DOHH2 (cell line): ENCODE measurements around the gene ORC4.

Experiments used
- H3F3A ChIP-seq: fragments of 200-600 bp; sonication (generic), shearing (Covaris generic); 2 replicates; pipeline ENCODE4 v1.6.0; 2016; ENCODE audit warnings: antibody characterized with exemption, mild to moderate bottlenecking; ENCODE audit not compliant: control insufficient read depth, insufficient read depth
- H3K27ac ChIP-seq: fragments of 200-600 bp; sonication (generic); 2 replicates; pipeline ENCODE4 v1.5.1; 2014; ENCODE audit warnings: low read depth, mild to moderate bottlenecking, low read length, moderate library complexity
- H3K27me3 ChIP-seq: fragments of 200-600 bp; sonication (generic); 2 replicates; pipeline ENCODE4 v1.6.1; 2014; ENCODE audit warnings: mild to moderate bottlenecking, low read length, mixed read lengths; ENCODE audit not compliant: control insufficient read depth
- H3K36me3 ChIP-seq: fragments of 200-600 bp; sonication (generic); 2 replicates; pipeline ENCODE4 v1.6.1; 2014; ENCODE audit warnings: mild to moderate bottlenecking, low read length, moderate library complexity, mixed read lengths; ENCODE audit not compliant: control insufficient read depth
- H3K4me1 ChIP-seq: fragments of 200-600 bp; sonication (generic); 2 replicates; pipeline ENCODE4 v1.6.1; 2014; ENCODE audit warnings: mild to moderate bottlenecking, low read length, mixed read lengths; ENCODE audit not compliant: control insufficient read depth
- H3K4me2 ChIP-seq: fragments of 200-600 bp; sonication (generic); 2 replicates; pipeline ENCODE4 v1.6.0; 2014; ENCODE audit warnings: mild to moderate bottlenecking, low read length, moderate library complexity
- H3K4me3 ChIP-seq: fragments of 200-600 bp; sonication (generic); 2 replicates; pipeline ENCODE4 v1.5.1; 2014; ENCODE audit warnings: mild to moderate bottlenecking, low read length, mixed read lengths
- H3K79me2 ChIP-seq: fragments of 200-600 bp; sonication (generic); 2 replicates; pipeline ENCODE4 v1.6.1; 2014; ENCODE audit warnings: mild to moderate bottlenecking, low read length, mixed read lengths; ENCODE audit not compliant: control insufficient read depth
- H3K9me2 ChIP-seq: fragments of 200-600 bp; sonication (generic); replicated peaks from 2 replicates; pipeline ENCODE4 v1.6.1; 2014; ENCODE audit warnings: mild to moderate bottlenecking, low read length, mixed read lengths; ENCODE audit not compliant: control insufficient read depth
- H3K9me3 ChIP-seq: fragments of 200-600 bp; sonication (generic); 2 replicates; pipeline ENCODE4 v1.6.1; 2014; ENCODE audit warnings: antibody characterized with exemption, low read length, mixed read lengths; ENCODE audit not compliant: control insufficient read depth, insufficient read depth
- H4K20me1 ChIP-seq: fragments of 200-600 bp; sonication (generic); 2 replicates; pipeline ENCODE4 v1.6.0; 2014; ENCODE audit warnings: low read depth, mild to moderate bottlenecking, antibody characterized with exemption, low read length, moderate library complexity; ENCODE audit not compliant: control insufficient read depth, insufficient read depth
- CTCF ChIP-seq: fragments of 200-600 bp; sonication (generic); IDR thresholded peaks from one replicate; pipeline ENCODE4 v1.5.1; 2014; ENCODE audit warnings: antibody characterized with exemption, mild to moderate bottlenecking, low read depth, low read length; ENCODE audit not compliant: poor library complexity, severe bottlenecking
- EZH2phosphoT487 ChIP-seq: fragments of 200-600 bp; sonication (generic); IDR thresholded peaks from 2 replicates; pipeline ENCODE4 v1.6.1; 2017; ENCODE audit warnings: borderline replicate concordance, mild to moderate bottlenecking, antibody characterized with exemption, low read length, moderate library complexity, mixed read lengths

ORC4 gene

GRCh38 chr2:148042219-148042618 is 21.7 kb upstream of the ORC4 start:
- Histone ChIP-seq H3K79me2 (no peaks in the 10 kb centered on the region), H3K4me3 (no peak overlapping the region), H3K9me2 (no peaks in the 10 kb centered on the region), H3F3A (no peaks in the 10 kb centered on the region), H3K36me3 (no peaks in the 10 kb centered on the region), H4K20me1 (no peaks in the 10 kb centered on the region), H3K27me3 (no peaks in the 10 kb centered on the region), H3K4me1 (no peaks in the 10 kb centered on the region), H3K9me3 (no peaks in the 10 kb centered on the region), H3K4me2 (no peak overlapping the region), H3K27ac (no peak overlapping the region)
- TF ChIP-seq CTCF = no peak
- no peak for TF ChIP-seq EZH2phosphoT487

- Histone ChIP-seq H3F3A (no peaks in the 10 kb centered on the region), H3K27ac (no peak overlapping the region), H3K79me2 (no peaks in the 10 kb centered on the region), H3K36me3 (no peaks in the 10 kb centered on the region), H3K27me3 (no peaks in the 10 kb centered on the region), H3K9me3 (no peaks in the 10 kb centered on the region), H3K4me2 (no peak overlapping the region), H3K4me1 (no peaks in the 10 kb centered on the region), H3K9me2 (no peaks in the 10 kb centered on the region), H4K20me1 (no peaks in the 10 kb centered on the region), H3K4me3 (no peak overlapping the region)
- TF ChIP-seq CTCF (no peak), EZH2phosphoT487 (no peak)
Measured at GRCh38 chr2:148039783-148040182, 19.2 kb upstream of the ORC4 start.

GRCh38 chr2:148032215-148032614 is 11.7 kb upstream of the ORC4 start:
- Histone ChIP-seq H4K20me1 (no peaks in the 10 kb centered on the region), H3K27ac (no peak overlapping the region), H3K36me3 (no peaks in the 10 kb centered on the region), H3K27me3 (no peaks in the 10 kb centered on the region), H3K9me2 (no peaks in the 10 kb centered on the region), H3K4me2 (no peak overlapping the region), H3K9me3 (no peaks in the 10 kb centered on the region), H3K79me2 (no peaks in the 10 kb centered on the region; the same call in 1 of the 2 replicates), H3K4me3 (no peak overlapping the region), H3F3A (no peaks in the 10 kb centered on the region), H3K4me1 (peaks cover 3% of the 10 kb centered on the region; the same call in 1 of the 2 replicates)
- TF ChIP-seq CTCF (no peak), EZH2phosphoT487 (no peak)

GRCh38 chr2:148031152-148031551 is 10.6 kb upstream of the ORC4 start:
- Histone ChIP-seq H3K27me3 (no peaks in the 10 kb centered on the region), H4K20me1 (no peaks in the 10 kb centered on the region), H3K36me3 (no peaks in the 10 kb centered on the region), H3K27ac (no peak overlapping the region), H3F3A (no peaks in the 10 kb centered on the region), H3K4me1 (peaks cover 3% of the 10 kb centered on the region; the same call in 1 of the 2 replicates), H3K4me3 (no peak overlapping the region), H3K9me3 (no peaks in the 10 kb centered on the region), H3K9me2 (no peaks in the 10 kb centered on the region), H3K4me2 (no peak overlapping the region), H3K79me2 (peaks cover 5% of the 10 kb centered on the region; the same call in 1 of the 2 replicates)
- no peak for TF ChIP-seq CTCF
- TF ChIP-seq EZH2phosphoT487 = no peak
